GM23338 (cell line): ENCODE data around the gene VHLL. TPM values are rescaled to one million over a fixed set of nuclear protein-coding genes. Genes with fewer than 3 reads are reported as not detected.

Source experiments
- ATAC-seq: fragments of 200-7000 bp; cut with Tn5 transposase; 3 replicates; pipeline ENCODE4 v1.9.1; 2020
- DNase-seq: peaks from one replicate; pipeline ENCODE4 v3.0.0-alpha.2; 2015; ENCODE audit warnings: low spot score
- H2AFZ ChIP-seq: fragments of 200-600 bp; sonication (generic); 2 replicates; pipeline ENCODE4 v1.8.0; 2016; ENCODE audit warnings: antibody characterized with exemption, mild to moderate bottlenecking, moderate library complexity
- H3F3A ChIP-seq: fragments of 200-600 bp; sonication (generic); replicated peaks from 2 replicates; pipeline ENCODE4 v1.8.0; 2017; ENCODE audit warnings: antibody characterized with exemption, mixed run types, low read depth
- H3K27ac ChIP-seq: fragments of 200-600 bp; sonication (generic); 2 replicates; pipeline ENCODE4 v1.6.1; 2016; ENCODE audit warnings: low read depth
- H3K27me3 ChIP-seq: fragments of 200-600 bp; sonication (generic); 2 replicates; pipeline ENCODE4 v1.8.0; 2016; ENCODE audit warnings: mild to moderate bottlenecking, mixed run types, moderate library complexity; ENCODE audit not compliant: insufficient read depth
- H3K36me3 ChIP-seq: fragments of 200-600 bp; sonication (generic); 2 replicates; pipeline ENCODE4 v1.8.0; 2016; ENCODE audit warnings: mild to moderate bottlenecking; ENCODE audit not compliant: insufficient read depth
- H3K4me1 ChIP-seq: fragments of 200-600 bp; sonication (generic); 2 replicates; pipeline ENCODE4 v1.8.0; 2016; ENCODE audit warnings: mild to moderate bottlenecking, moderate library complexity; ENCODE audit not compliant: insufficient read depth
- H3K4me2 ChIP-seq: fragments of 200-600 bp; sonication (generic); 2 replicates; pipeline ENCODE4 v1.7.1; 2017; ENCODE audit warnings: mixed run types
- H3K4me3 ChIP-seq: fragments of 200-600 bp; sonication (generic); 2 replicates; pipeline ENCODE4 v1.6.1; 2016; ENCODE audit warnings: mixed run types
- H3K79me2 ChIP-seq: fragments of 200-600 bp; sonication (generic); replicated peaks from 2 replicates; pipeline ENCODE4 v1.8.0; 2017; ENCODE audit warnings: mild to moderate bottlenecking; ENCODE audit not compliant: insufficient read depth
- H3K9me2 ChIP-seq: fragments of 200-600 bp; sonication (generic); 2 replicates; pipeline ENCODE4 v1.8.0; 2017; ENCODE audit not compliant: insufficient read depth
- H4K20me1 ChIP-seq: fragments of 200-600 bp; sonication (generic); replicated peaks from 2 replicates; pipeline ENCODE4 v1.8.0; 2017; ENCODE audit warnings: mild to moderate bottlenecking; ENCODE audit not compliant: insufficient read depth
- H3K27ac Mint-ChIP-seq: 2 replicates; pipeline ENCODE4 v1.8.0; 2020; ENCODE audit warnings: inconsistent platforms, mild to moderate bottlenecking, moderate library complexity, mixed read lengths
- H3K27me3 Mint-ChIP-seq: 3 replicates; pipeline ENCODE4 v1.8.0; 2022; ENCODE audit warnings: low read depth, mild to moderate bottlenecking, moderate library complexity, mixed read lengths, inconsistent platforms; ENCODE audit not compliant: insufficient read depth, poor library complexity
- H3K36me3 Mint-ChIP-seq: 3 replicates; pipeline ENCODE4 v1.8.0; 2021; ENCODE audit warnings: low read depth, mild to moderate bottlenecking, inconsistent platforms, moderate library complexity, mixed read lengths
- H3K4me1 Mint-ChIP-seq: 3 replicates; pipeline ENCODE4 v1.8.0; 2020; ENCODE audit warnings: mild to moderate bottlenecking, inconsistent platforms, mixed read lengths
- H3K4me3 Mint-ChIP-seq: 3 replicates; pipeline ENCODE4 v1.8.0; 2021; ENCODE audit warnings: moderate library complexity, mild to moderate bottlenecking, inconsistent platforms, mixed read lengths
- H3K9me3 Mint-ChIP-seq: 3 replicates; pipeline ENCODE4 v1.8.0; 2020; ENCODE audit warnings: moderate library complexity, mild to moderate bottlenecking, inconsistent platforms, mixed read lengths
- CTCF ChIP-seq, 2 experiments: fragments of 200-600 bp in 1 of 2; sonication (generic) in 1 of 2; conservative IDR thresholded peaks; 2 replicates each; pipeline versions ENCODE4 v1.5.1 to v1.6.1; 2016 to 2017; ENCODE audit warnings: antibody characterized with exemption in 2 of 2, low read depth in 2 of 2, mild to moderate bottlenecking in 2 of 2, moderate library complexity in 1 of 2
- JUNB ChIP-seq: IDR thresholded peaks from one replicate; pipeline ENCODE4 v1.6.1; 2016; ENCODE audit warnings: antibody characterized with exemption; ENCODE audit not compliant: unreplicated experiment
- NANOG ChIP-seq: IDR thresholded peaks from 2 replicates; pipeline ENCODE4 v1.6.1; 2016; ENCODE audit warnings: antibody characterized with exemption, borderline replicate concordance
- POLR2AphosphoS5 ChIP-seq: IDR thresholded peaks from 2 replicates; pipeline ENCODE4 v1.6.1; 2016; ENCODE audit warnings: antibody characterized with exemption, low read depth
- STAT1 ChIP-seq: IDR thresholded peaks from one replicate; pipeline ENCODE4 v1.6.1; 2016; ENCODE audit warnings: antibody characterized with exemption; ENCODE audit not compliant: unreplicated experiment
- ZNF331 ChIP-seq: fragments of 250-450 bp; sonication (Bioruptor Pico); IDR thresholded peaks from 2 replicates; pipeline ENCODE4 v1.5.0; 2020; ENCODE audit warnings: low read depth, mild to moderate bottlenecking, moderate library complexity
- ZNF462 ChIP-seq: fragments of 250-450 bp; sonication (Bioruptor Pico); IDR thresholded peaks from 2 replicates; pipeline ENCODE4 v1.5.0; 2020; ENCODE audit warnings: mild to moderate bottlenecking, moderate library complexity
- polyA plus RNA-seq: library from polyadenylated mRNA; unstranded; fragments of >200 nt; fragmentation: Nextera tagmentation; extraction: Ambion mirVana; gene quantifications from 2 replicates; pipeline ENCODE4 v1.2.1, GENCODE V29; 2016
- total RNA-seq: library from RNA; depleted of rRNA; stranded (reverse); fragments of >200 nt; shearing (Covaris generic); gene quantifications from 2 replicates; pipeline ENCODE4 v1.2.3, GENCODE V29; 2014
- TF ChIP-seq, protein P1 (sequence below): IDR thresholded peaks from one replicate; pipeline ENCODE4 v1.6.1; 2018; ENCODE audit warnings: antibody characterized with exemption; ENCODE audit not compliant: unreplicated experiment
- TF ChIP-seq, protein P2 (sequence below): IDR thresholded peaks from 2 replicates; pipeline ENCODE4 v1.6.1; 2016; ENCODE audit warnings: antibody characterized with exemption

VHLL gene
- total and polyA plus RNA-seq, 2 experiments from 2014 or later, result not detected

DNA sequence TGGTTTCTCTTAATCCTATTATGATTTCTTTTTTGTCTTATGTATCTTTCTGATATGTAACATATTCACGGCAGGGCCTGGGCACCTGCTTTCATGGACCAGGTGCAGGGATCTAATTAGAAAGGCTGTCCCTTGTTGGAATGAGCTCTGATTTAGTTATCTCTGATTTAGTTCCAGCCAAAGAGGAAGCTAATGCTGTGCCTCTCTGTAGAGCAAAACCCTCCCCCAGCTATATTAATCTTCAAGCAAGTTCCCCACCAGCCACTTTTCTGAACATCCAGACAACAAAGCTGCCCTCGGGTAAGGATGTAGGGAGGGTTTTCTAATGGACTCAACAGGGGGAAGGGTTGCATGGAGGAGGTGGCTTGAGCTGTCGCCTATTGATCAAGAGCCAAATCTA lies 45.3 kb upstream of the VHLL start (continued):
- TF ChIP-seq, protein P1, sequence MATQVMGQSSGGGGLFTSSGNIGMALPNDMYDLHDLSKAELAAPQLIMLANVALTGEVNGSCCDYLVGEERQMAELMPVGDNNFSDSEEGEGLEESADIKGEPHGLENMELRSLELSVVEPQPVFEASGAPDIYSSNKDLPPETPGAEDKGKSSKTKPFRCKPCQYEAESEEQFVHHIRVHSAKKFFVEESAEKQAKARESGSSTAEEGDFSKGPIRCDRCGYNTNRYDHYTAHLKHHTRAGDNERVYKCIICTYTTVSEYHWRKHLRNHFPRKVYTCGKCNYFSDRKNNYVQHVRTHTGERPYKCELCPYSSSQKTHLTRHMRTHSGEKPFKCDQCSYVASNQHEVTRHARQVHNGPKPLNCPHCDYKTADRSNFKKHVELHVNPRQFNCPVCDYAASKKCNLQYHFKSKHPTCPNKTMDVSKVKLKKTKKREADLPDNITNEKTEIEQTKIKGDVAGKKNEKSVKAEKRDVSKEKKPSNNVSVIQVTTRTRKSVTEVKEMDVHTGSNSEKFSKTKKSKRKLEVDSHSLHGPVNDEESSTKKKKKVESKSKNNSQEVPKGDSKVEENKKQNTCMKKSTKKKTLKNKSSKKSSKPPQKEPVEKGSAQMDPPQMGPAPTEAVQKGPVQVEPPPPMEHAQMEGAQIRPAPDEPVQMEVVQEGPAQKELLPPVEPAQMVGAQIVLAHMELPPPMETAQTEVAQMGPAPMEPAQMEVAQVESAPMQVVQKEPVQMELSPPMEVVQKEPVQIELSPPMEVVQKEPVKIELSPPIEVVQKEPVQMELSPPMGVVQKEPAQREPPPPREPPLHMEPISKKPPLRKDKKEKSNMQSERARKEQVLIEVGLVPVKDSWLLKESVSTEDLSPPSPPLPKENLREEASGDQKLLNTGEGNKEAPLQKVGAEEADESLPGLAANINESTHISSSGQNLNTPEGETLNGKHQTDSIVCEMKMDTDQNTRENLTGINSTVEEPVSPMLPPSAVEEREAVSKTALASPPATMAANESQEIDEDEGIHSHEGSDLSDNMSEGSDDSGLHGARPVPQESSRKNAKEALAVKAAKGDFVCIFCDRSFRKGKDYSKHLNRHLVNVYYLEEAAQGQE, result no peak
- TF ChIP-seq STAT1 (no peak), POLR2AphosphoS5 (no peak), CTCF (conservative IDR thresholded peaks at IDR 0.05; ENCODE audit: low read depth in 2 of 2) (no peak)
- TF ChIP-seq, protein P2, sequence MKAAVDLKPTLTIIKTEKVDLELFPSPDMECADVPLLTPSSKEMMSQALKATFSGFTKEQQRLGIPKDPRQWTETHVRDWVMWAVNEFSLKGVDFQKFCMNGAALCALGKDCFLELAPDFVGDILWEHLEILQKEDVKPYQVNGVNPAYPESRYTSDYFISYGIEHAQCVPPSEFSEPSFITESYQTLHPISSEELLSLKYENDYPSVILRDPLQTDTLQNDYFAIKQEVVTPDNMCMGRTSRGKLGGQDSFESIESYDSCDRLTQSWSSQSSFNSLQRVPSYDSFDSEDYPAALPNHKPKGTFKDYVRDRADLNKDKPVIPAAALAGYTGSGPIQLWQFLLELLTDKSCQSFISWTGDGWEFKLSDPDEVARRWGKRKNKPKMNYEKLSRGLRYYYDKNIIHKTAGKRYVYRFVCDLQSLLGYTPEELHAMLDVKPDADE, result no peak

- Histone ChIP-seq H3K27ac (0 out of 2 replicates have a peak overlapping the region, but pooled peaks have one; percentile 63), H3K4me3 (no peak overlapping the region), H3K9me2 (no peaks in the 10 kb centered on the region), H4K20me1 (peaks cover 3% of the 10 kb centered on the region; the same call in 1 of the 2 replicates), H3K36me3 (no peaks in the 10 kb centered on the region), H3F3A (peaks cover 4% of the 10 kb centered on the region; the same call in 1 of the 2 replicates), H3K79me2 (peaks cover 6% of the 10 kb centered on the region), H3K4me2 (no peak overlapping the region), H3K4me1 (no peaks in the 10 kb centered on the region), H3K27me3 (no peaks in the 10 kb centered on the region), H2AFZ (no peak overlapping the region)
- H3K4me3 Mint-ChIP-seq, result no peak overlapping the region
- H3K9me3 Mint-ChIP-seq, result no peaks in the 10 kb centered on the region
- no peaks in the 10 kb centered on the region for H3K4me1 Mint-ChIP-seq
- no peak for DNase-seq
- H3K27me3 Mint-ChIP-seq, result peaks cover 8% of the 10 kb centered on the region
- H3K27ac Mint-ChIP-seq, result no peak overlapping the region
- H3K36me3 Mint-ChIP-seq, result peaks cover 8% of the 10 kb centered on the region
- ATAC-seq, result no peak
- TF ChIP-seq JUNB, result no peak
- no peak for TF ChIP-seq CTCF (conservative IDR thresholded peaks at IDR 0.05; ENCODE audit: low read depth in 2 of 2)
- TF ChIP-seq ZNF462, result no peak
- no peak for TF ChIP-seq ZNF331 (CRISPR knock-in tag)
- no peak for TF ChIP-seq NANOG
Observed at GRCh38 chr1:156342166-156342955, 43.3 kb upstream of the VHLL start.
